ENCODE data around the gene MRPL18.

- TF ChIP-seq POLR2A (IDR thresholded peaks at IDR 0.05): no peak
- no peak for TF ChIP-seq CTCF (IDR thresholded peaks at IDR 0.05)
These were observed 23.5 kb downstream of the MRPL18 start for GRCh38 chr6:159813781-159814180.
